Ishikawa (cell line): ENCODE data around the gene APPL2.

Experiments used
- RAD21 ChIP-seq: IDR thresholded peaks from 2 replicates; pipeline ENCODE4 v1.6.1; 2012; ENCODE audit warnings: low read depth
- TF ChIP-seq, protein P1 (sequence below): IDR thresholded peaks from 2 replicates; pipeline ENCODE4 v1.6.1; 2012; ENCODE audit warnings: low read depth, mild to moderate bottlenecking

DNA sequence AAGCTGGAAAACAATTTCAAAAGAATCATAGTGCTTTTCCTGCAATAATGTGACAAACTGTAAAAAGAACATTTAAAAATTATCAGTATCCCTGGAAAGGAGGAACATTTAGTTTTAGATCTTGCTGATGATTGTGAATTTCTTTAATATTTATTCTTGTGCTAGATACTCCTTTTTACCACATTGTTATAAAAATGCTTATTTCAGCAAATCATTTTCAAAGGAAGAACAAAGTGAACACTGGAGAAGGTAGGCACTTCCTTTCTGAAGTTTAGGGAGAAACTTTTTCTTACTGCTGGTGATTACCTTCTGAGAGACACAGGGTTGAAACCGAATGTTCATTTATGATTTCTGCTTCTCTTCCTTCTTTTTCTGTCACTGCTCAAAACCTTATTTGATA lies 49.4 kb upstream of the APPL2 start:
- TF ChIP-seq RAD21, result no peak
- TF ChIP-seq, protein P1, sequence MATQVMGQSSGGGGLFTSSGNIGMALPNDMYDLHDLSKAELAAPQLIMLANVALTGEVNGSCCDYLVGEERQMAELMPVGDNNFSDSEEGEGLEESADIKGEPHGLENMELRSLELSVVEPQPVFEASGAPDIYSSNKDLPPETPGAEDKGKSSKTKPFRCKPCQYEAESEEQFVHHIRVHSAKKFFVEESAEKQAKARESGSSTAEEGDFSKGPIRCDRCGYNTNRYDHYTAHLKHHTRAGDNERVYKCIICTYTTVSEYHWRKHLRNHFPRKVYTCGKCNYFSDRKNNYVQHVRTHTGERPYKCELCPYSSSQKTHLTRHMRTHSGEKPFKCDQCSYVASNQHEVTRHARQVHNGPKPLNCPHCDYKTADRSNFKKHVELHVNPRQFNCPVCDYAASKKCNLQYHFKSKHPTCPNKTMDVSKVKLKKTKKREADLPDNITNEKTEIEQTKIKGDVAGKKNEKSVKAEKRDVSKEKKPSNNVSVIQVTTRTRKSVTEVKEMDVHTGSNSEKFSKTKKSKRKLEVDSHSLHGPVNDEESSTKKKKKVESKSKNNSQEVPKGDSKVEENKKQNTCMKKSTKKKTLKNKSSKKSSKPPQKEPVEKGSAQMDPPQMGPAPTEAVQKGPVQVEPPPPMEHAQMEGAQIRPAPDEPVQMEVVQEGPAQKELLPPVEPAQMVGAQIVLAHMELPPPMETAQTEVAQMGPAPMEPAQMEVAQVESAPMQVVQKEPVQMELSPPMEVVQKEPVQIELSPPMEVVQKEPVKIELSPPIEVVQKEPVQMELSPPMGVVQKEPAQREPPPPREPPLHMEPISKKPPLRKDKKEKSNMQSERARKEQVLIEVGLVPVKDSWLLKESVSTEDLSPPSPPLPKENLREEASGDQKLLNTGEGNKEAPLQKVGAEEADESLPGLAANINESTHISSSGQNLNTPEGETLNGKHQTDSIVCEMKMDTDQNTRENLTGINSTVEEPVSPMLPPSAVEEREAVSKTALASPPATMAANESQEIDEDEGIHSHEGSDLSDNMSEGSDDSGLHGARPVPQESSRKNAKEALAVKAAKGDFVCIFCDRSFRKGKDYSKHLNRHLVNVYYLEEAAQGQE, result no peak
